GM23338 (cell line): ENCODE measurements around the gene ALDH1B1. TPM values are rescaled to one million over a fixed set of nuclear protein-coding genes. Genes with fewer than 3 reads are reported as not detected.

Source experiments
- ATAC-seq: fragments of 200-7000 bp; cut with Tn5 transposase; 3 replicates; pipeline ENCODE4 v1.9.1; 2020
- DNase-seq: peaks from one replicate; pipeline ENCODE4 v3.0.0-alpha.2; 2015; ENCODE audit warnings: low spot score
- H2AFZ ChIP-seq: fragments of 200-600 bp; sonication (generic); 2 replicates; pipeline ENCODE4 v1.8.0; 2016; ENCODE audit warnings: antibody characterized with exemption, mild to moderate bottlenecking, moderate library complexity
- H3F3A ChIP-seq: fragments of 200-600 bp; sonication (generic); replicated peaks from 2 replicates; pipeline ENCODE4 v1.8.0; 2017; ENCODE audit warnings: antibody characterized with exemption, mixed run types, low read depth
- H3K27ac ChIP-seq: fragments of 200-600 bp; sonication (generic); 2 replicates; pipeline ENCODE4 v1.6.1; 2016; ENCODE audit warnings: low read depth
- H3K27me3 ChIP-seq: fragments of 200-600 bp; sonication (generic); 2 replicates; pipeline ENCODE4 v1.8.0; 2016; ENCODE audit warnings: mild to moderate bottlenecking, mixed run types, moderate library complexity; ENCODE audit not compliant: insufficient read depth
- H3K36me3 ChIP-seq: fragments of 200-600 bp; sonication (generic); 2 replicates; pipeline ENCODE4 v1.8.0; 2016; ENCODE audit warnings: mild to moderate bottlenecking; ENCODE audit not compliant: insufficient read depth
- H3K4me1 ChIP-seq: fragments of 200-600 bp; sonication (generic); 2 replicates; pipeline ENCODE4 v1.8.0; 2016; ENCODE audit warnings: mild to moderate bottlenecking, moderate library complexity; ENCODE audit not compliant: insufficient read depth
- H3K4me2 ChIP-seq: fragments of 200-600 bp; sonication (generic); 2 replicates; pipeline ENCODE4 v1.7.1; 2017; ENCODE audit warnings: mixed run types
- H3K4me3 ChIP-seq: fragments of 200-600 bp; sonication (generic); 2 replicates; pipeline ENCODE4 v1.6.1; 2016; ENCODE audit warnings: mixed run types
- H3K79me2 ChIP-seq: fragments of 200-600 bp; sonication (generic); replicated peaks from 2 replicates; pipeline ENCODE4 v1.8.0; 2017; ENCODE audit warnings: mild to moderate bottlenecking; ENCODE audit not compliant: insufficient read depth
- H3K9me2 ChIP-seq: fragments of 200-600 bp; sonication (generic); 2 replicates; pipeline ENCODE4 v1.8.0; 2017; ENCODE audit not compliant: insufficient read depth
- H4K20me1 ChIP-seq: fragments of 200-600 bp; sonication (generic); replicated peaks from 2 replicates; pipeline ENCODE4 v1.8.0; 2017; ENCODE audit warnings: mild to moderate bottlenecking; ENCODE audit not compliant: insufficient read depth
- H3K27ac Mint-ChIP-seq: 2 replicates; pipeline ENCODE4 v1.8.0; 2020; ENCODE audit warnings: inconsistent platforms, mild to moderate bottlenecking, moderate library complexity, mixed read lengths
- H3K27me3 Mint-ChIP-seq: 3 replicates; pipeline ENCODE4 v1.8.0; 2022; ENCODE audit warnings: low read depth, mild to moderate bottlenecking, moderate library complexity, mixed read lengths, inconsistent platforms; ENCODE audit not compliant: insufficient read depth, poor library complexity
- H3K36me3 Mint-ChIP-seq: 3 replicates; pipeline ENCODE4 v1.8.0; 2021; ENCODE audit warnings: low read depth, mild to moderate bottlenecking, inconsistent platforms, moderate library complexity, mixed read lengths
- H3K4me1 Mint-ChIP-seq: 3 replicates; pipeline ENCODE4 v1.8.0; 2020; ENCODE audit warnings: mild to moderate bottlenecking, inconsistent platforms, mixed read lengths
- H3K4me3 Mint-ChIP-seq: 3 replicates; pipeline ENCODE4 v1.8.0; 2021; ENCODE audit warnings: moderate library complexity, mild to moderate bottlenecking, inconsistent platforms, mixed read lengths
- H3K9me3 Mint-ChIP-seq: 3 replicates; pipeline ENCODE4 v1.8.0; 2020; ENCODE audit warnings: moderate library complexity, mild to moderate bottlenecking, inconsistent platforms, mixed read lengths
- EZH2 ChIP-seq: fragments of 200-600 bp; sonication (generic); IDR thresholded peaks from one replicate; pipeline ENCODE4 v1.8.0; 2017; ENCODE audit warnings: antibody characterized with exemption, mild to moderate bottlenecking, low read depth; ENCODE audit not compliant: unreplicated experiment
- EZH2phosphoT487 ChIP-seq: fragments of 200-600 bp; sonication (generic); IDR thresholded peaks from one replicate; pipeline ENCODE4 v1.8.1; 2018; ENCODE audit warnings: antibody characterized with exemption; ENCODE audit not compliant: unreplicated experiment
- JUNB ChIP-seq: IDR thresholded peaks from one replicate; pipeline ENCODE4 v1.6.1; 2016; ENCODE audit warnings: antibody characterized with exemption; ENCODE audit not compliant: unreplicated experiment
- NANOG ChIP-seq: IDR thresholded peaks from 2 replicates; pipeline ENCODE4 v1.6.1; 2016; ENCODE audit warnings: antibody characterized with exemption, borderline replicate concordance
- POLR2AphosphoS5 ChIP-seq: IDR thresholded peaks from 2 replicates; pipeline ENCODE4 v1.6.1; 2016; ENCODE audit warnings: antibody characterized with exemption, low read depth
- REST ChIP-seq: IDR thresholded peaks from one replicate; pipeline ENCODE4 v1.6.1; 2018; ENCODE audit warnings: antibody characterized with exemption; ENCODE audit not compliant: unreplicated experiment
- STAT1 ChIP-seq: IDR thresholded peaks from one replicate; pipeline ENCODE4 v1.6.1; 2016; ENCODE audit warnings: antibody characterized with exemption; ENCODE audit not compliant: unreplicated experiment
- ZNF114 ChIP-seq: fragments of 250-450 bp; sonication (Bioruptor Pico); IDR thresholded peaks from 2 replicates; pipeline ENCODE4 v1.5.0; 2020; ENCODE audit warnings: mild to moderate bottlenecking, moderate library complexity
- ZNF331 ChIP-seq: fragments of 250-450 bp; sonication (Bioruptor Pico); IDR thresholded peaks from 2 replicates; pipeline ENCODE4 v1.5.0; 2020; ENCODE audit warnings: low read depth, mild to moderate bottlenecking, moderate library complexity
- polyA plus RNA-seq: library from polyadenylated mRNA; unstranded; fragments of >200 nt; fragmentation: Nextera tagmentation; extraction: Ambion mirVana; gene quantifications from 2 replicates; pipeline ENCODE4 v1.2.1, GENCODE V29; 2016
- total RNA-seq: library from RNA; depleted of rRNA; stranded (reverse); fragments of >200 nt; shearing (Covaris generic); gene quantifications from 2 replicates; pipeline ENCODE4 v1.2.3, GENCODE V29; 2014
- TF ChIP-seq, protein P1 (sequence below): fragments of 250-450 bp; sonication (Bioruptor Pico); IDR thresholded peaks from 2 replicates; pipeline ENCODE4 v1.5.0; 2020; ENCODE audit warnings: mild to moderate bottlenecking, moderate library complexity
- TF ChIP-seq, protein P2 (sequence below), 2 experiments: fragments of 200-600 bp in 1 of 2; sonication (generic) in 1 of 2; conservative IDR thresholded peaks; 2 replicates each; pipeline versions ENCODE4 v1.5.1 to v1.6.1; 2016 to 2017; ENCODE audit warnings: antibody characterized with exemption in 2 of 2, low read depth in 2 of 2, mild to moderate bottlenecking in 2 of 2, moderate library complexity in 1 of 2
- TF ChIP-seq, protein P3 (sequence below): IDR thresholded peaks from 2 replicates; pipeline ENCODE4 v1.6.1; 2016; ENCODE audit warnings: antibody characterized with exemption

Gene ALDH1B1
- total and polyA plus RNA-seq, 2 experiments from 2014 or later: 37.5 to 74.8 TPM

- Histone ChIP-seq H3K27me3 (no peaks in the 10 kb centered on the region), H3K9me2 (no peaks in the 10 kb centered on the region), H3K4me3 (no peak overlapping the region), H3K4me1 (peaks cover under 1% of the 10 kb centered on the region; the same call in 1 of the 2 replicates), H3F3A (no peaks in the 10 kb centered on the region), H4K20me1 (no peaks in the 10 kb centered on the region), H3K4me2 (no peak overlapping the region), H3K27ac (no peak overlapping the region), H3K36me3 (no peaks in the 10 kb centered on the region), H3K79me2 (no peaks in the 10 kb centered on the region), H2AFZ (no peak overlapping the region)
- Mint-ChIP-seq H3K9me3 (no peaks in the 10 kb centered on the region), H3K36me3 (no peaks in the 10 kb centered on the region), H3K4me1 (peaks cover 19% of the 10 kb centered on the region), H3K27me3 (peaks cover 12% of the 10 kb centered on the region), H3K4me3 (no peak overlapping the region), H3K27ac (no peak overlapping the region)
- DNase-seq: no peak
- peak; percentile 88 for ATAC-seq
- TF ChIP-seq STAT1 (no peak), EZH2 (no peak), EZH2phosphoT487 (no peak), NANOG (no peak), POLR2AphosphoS5 (no peak), REST (no peak), ZNF114 (CRISPR knock-in tag) (no peak), ZNF331 (CRISPR knock-in tag) (no peak), JUNB (no peak)
- TF ChIP-seq, protein P1, sequence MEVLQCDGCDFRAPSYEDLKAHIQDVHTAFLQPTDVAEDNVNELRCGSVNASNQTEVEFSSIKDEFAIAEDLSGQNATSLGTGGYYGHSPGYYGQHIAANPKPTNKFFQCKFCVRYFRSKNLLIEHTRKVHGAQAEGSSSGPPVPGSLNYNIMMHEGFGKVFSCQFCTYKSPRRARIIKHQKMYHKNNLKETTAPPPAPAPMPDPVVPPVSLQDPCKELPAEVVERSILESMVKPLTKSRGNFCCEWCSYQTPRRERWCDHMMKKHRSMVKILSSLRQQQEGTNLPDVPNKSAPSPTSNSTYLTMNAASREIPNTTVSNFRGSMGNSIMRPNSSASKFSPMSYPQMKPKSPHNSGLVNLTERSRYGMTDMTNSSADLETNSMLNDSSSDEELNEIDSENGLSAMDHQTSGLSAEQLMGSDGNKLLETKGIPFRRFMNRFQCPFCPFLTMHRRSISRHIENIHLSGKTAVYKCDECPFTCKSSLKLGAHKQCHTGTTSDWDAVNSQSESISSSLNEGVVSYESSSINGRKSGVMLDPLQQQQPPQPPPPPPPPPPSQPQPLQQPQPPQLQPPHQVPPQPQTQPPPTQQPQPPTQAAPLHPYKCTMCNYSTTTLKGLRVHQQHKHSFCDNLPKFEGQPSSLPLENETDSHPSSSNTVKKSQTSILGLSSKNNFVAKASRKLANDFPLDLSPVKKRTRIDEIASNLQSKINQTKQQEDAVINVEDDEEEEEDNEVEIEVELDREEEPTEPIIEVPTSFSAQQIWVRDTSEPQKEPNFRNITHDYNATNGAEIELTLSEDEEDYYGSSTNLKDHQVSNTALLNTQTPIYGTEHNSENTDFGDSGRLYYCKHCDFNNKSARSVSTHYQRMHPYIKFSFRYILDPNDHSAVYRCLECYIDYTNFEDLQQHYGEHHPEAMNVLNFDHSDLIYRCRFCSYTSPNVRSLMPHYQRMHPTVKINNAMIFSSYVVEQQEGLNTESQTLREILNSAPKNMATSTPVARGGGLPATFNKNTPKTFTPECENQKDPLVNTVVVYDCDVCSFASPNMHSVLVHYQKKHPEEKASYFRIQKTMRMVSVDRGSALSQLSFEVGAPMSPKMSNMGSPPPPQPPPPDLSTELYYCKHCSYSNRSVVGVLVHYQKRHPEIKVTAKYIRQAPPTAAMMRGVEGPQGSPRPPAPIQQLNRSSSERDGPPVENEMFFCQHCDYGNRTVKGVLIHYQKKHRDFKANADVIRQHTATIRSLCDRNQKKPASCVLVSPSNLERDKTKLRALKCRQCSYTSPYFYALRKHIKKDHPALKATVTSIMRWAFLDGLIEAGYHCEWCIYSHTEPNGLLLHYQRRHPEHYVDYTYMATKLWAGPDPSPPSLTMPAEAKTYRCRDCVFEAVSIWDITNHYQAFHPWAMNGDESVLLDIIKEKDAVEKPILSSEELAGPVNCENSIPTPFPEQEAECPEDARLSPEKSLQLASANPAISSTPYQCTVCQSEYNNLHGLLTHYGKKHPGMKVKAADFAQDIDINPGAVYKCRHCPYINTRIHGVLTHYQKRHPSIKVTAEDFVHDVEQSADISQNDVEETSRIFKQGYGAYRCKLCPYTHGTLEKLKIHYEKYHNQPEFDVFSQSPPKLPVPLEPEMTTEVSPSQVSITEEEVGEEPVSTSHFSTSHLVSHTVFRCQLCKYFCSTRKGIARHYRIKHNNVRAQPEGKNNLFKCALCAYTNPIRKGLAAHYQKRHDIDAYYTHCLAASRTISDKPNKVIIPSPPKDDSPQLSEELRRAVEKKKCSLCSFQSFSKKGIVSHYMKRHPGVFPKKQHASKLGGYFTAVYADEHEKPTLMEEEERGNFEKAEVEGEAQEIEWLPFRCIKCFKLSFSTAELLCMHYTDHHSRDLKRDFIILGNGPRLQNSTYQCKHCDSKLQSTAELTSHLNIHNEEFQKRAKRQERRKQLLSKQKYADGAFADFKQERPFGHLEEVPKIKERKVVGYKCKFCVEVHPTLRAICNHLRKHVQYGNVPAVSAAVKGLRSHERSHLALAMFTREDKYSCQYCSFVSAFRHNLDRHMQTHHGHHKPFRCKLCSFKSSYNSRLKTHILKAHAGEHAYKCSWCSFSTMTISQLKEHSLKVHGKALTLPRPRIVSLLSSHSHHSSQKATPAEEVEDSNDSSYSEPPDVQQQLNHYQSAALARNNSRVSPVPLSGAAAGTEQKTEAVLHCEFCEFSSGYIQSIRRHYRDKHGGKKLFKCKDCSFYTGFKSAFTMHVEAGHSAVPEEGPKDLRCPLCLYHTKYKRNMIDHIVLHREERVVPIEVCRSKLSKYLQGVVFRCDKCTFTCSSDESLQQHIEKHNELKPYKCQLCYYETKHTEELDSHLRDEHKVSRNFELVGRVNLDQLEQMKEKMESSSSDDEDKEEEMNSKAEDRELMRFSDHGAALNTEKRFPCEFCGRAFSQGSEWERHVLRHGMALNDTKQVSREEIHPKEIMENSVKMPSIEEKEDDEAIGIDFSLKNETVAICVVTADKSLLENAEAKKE (CRISPR knock-in tag): no peak
- TF ChIP-seq, protein P2, sequence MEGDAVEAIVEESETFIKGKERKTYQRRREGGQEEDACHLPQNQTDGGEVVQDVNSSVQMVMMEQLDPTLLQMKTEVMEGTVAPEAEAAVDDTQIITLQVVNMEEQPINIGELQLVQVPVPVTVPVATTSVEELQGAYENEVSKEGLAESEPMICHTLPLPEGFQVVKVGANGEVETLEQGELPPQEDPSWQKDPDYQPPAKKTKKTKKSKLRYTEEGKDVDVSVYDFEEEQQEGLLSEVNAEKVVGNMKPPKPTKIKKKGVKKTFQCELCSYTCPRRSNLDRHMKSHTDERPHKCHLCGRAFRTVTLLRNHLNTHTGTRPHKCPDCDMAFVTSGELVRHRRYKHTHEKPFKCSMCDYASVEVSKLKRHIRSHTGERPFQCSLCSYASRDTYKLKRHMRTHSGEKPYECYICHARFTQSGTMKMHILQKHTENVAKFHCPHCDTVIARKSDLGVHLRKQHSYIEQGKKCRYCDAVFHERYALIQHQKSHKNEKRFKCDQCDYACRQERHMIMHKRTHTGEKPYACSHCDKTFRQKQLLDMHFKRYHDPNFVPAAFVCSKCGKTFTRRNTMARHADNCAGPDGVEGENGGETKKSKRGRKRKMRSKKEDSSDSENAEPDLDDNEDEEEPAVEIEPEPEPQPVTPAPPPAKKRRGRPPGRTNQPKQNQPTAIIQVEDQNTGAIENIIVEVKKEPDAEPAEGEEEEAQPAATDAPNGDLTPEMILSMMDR (conservative IDR thresholded peaks at IDR 0.05; ENCODE audit: low read depth in 2 of 2): no peak
- TF ChIP-seq, protein P3, sequence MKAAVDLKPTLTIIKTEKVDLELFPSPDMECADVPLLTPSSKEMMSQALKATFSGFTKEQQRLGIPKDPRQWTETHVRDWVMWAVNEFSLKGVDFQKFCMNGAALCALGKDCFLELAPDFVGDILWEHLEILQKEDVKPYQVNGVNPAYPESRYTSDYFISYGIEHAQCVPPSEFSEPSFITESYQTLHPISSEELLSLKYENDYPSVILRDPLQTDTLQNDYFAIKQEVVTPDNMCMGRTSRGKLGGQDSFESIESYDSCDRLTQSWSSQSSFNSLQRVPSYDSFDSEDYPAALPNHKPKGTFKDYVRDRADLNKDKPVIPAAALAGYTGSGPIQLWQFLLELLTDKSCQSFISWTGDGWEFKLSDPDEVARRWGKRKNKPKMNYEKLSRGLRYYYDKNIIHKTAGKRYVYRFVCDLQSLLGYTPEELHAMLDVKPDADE: no peak
Observed at GRCh38 chr9:38352530-38353328, 39.8 kb upstream of the ALDH1B1 start.
